GM12878 (cell line): ENCODE measurements around the gene KIR3DL1. TPM values are rescaled to one million over a fixed set of nuclear protein-coding genes. Genes with fewer than 3 reads are reported as not detected.

ENCODE experiments used
- ATAC-seq: fragments of 200-7000 bp; cut with Tn5 transposase; 3 replicates; pipeline ENCODE4 v1.9.1; 2020; ENCODE audit warnings: mild to moderate bottlenecking, moderate library complexity
- BruUV-seq: library from RNA; stranded (reverse); fragments of 400-500 nt; replicated peaks from 2 replicates; lab custom pipeline; 2021; lab: Mats Ljungman, UMichigan
- CTCF ChIA-PET: fragments of 300-600 bp; sonication (Branson Sonifier 250); formaldehyde crosslinking; extraction: SDS; loops from one replicate; lab custom pipeline; 2021; ENCODE audit warnings: inconsistent platforms; lab: Yijun Ruan, JAX
- POLR2A ChIA-PET: fragments of 350-600 bp; formaldehyde crosslinking; extraction: SDS; loops from one replicate; lab custom pipeline; 2021; ENCODE audit warnings: inconsistent platforms; lab: Charles Lee
- RAD21 ChIA-PET: fragments of 300-600 bp; sonication (Branson Sonifier 250); formaldehyde crosslinking; loops from one replicate; lab custom pipeline; 2023; ENCODE audit warnings: antibody characterized with exemption; ENCODE audit not compliant: unreplicated experiment; lab: Charles Lee
- SMC1A ChIA-PET: fragments of 300-600 bp; sonication (Branson Sonifier 250); formaldehyde crosslinking; loops from one replicate; lab custom pipeline; 2023; ENCODE audit not compliant: unreplicated experiment, uncharacterized antibody; lab: Charles Lee
- DNase-seq: peaks from one replicate; pipeline ENCODE4 v3.0.0-alpha.2; 2011; ENCODE audit warnings: low read depth, low spot score
- FAIRE-seq: peaks from 3 replicates; lab custom pipeline; 2011; peaks lifted over from hg19 to GRCh38; lab: Jason Lieb, UNC
- H2AFZ ChIP-seq: 2 replicates; pipeline ENCODE4 v1.6.0; 2011; ENCODE audit warnings: low read depth, low read length, control low read depth; ENCODE audit not compliant: control insufficient read depth
- H3K27ac ChIP-seq: 2 replicates; pipeline ENCODE4 v1.5.1; 2011; ENCODE audit warnings: control low read depth; ENCODE audit not compliant: control insufficient read depth, insufficient read depth
- H3K27me3 ChIP-seq, 2 experiments: replicated peaks in 1 of 2; 2 replicates each; pipeline versions ENCODE4 v1.6.0 to v1.6.1; 2011; ENCODE audit warnings: low read length in 1 of 2; ENCODE audit not compliant: control insufficient read depth in 2 of 2, insufficient read depth in 2 of 2
- H3K36me3 ChIP-seq, 2 experiments: 2 replicates each; pipeline ENCODE4 v1.5.1; 2011; ENCODE audit warnings: low read length in 1 of 2; ENCODE audit not compliant: control insufficient read depth in 2 of 2, insufficient read depth in 2 of 2
- H3K4me1 ChIP-seq: 2 replicates; pipeline ENCODE4 v1.6.1; 2011; ENCODE audit warnings: mild to moderate bottlenecking, low read length, moderate library complexity, mixed read lengths; ENCODE audit not compliant: control insufficient read depth, insufficient read depth
- H3K4me2 ChIP-seq: 2 replicates; pipeline ENCODE4 v1.6.0; 2011; ENCODE audit warnings: control low read depth; ENCODE audit not compliant: control insufficient read depth, insufficient read depth
- H3K4me3 ChIP-seq: fragments of 200-600 bp; sonication (generic); 2 replicates; pipeline ENCODE4 v1.5.1; 2016
- H3K79me2 ChIP-seq: 2 replicates; pipeline ENCODE4 v1.6.0; 2011; ENCODE audit warnings: low read length; ENCODE audit not compliant: control insufficient read depth, insufficient read depth
- H3K9ac ChIP-seq: 2 replicates; pipeline ENCODE4 v1.8.0; 2011; ENCODE audit warnings: low read length, control low read depth, mixed read lengths; ENCODE audit not compliant: control insufficient read depth, insufficient read depth
- H3K9me3 ChIP-seq: replicated peaks from 3 replicates; pipeline ENCODE4 v1.5.1; 2011; ENCODE audit warnings: mild to moderate bottlenecking, low read length; ENCODE audit not compliant: control insufficient read depth, insufficient read depth
- H4K20me1 ChIP-seq: 2 replicates; pipeline ENCODE4 v1.6.0; 2011; ENCODE audit not compliant: control insufficient read depth, insufficient read depth
- BACH1 ChIP-seq: fragments of 450-650 bp; IDR thresholded peaks from 2 replicates; pipeline ENCODE4 v1.6.1; 2017; ENCODE audit warnings: mild to moderate bottlenecking, borderline replicate concordance
- ETV6 ChIP-seq, 2 experiments: fragments of 450-650 bp in 1 of 2; IDR thresholded peaks in 1 of 2; conservative IDR thresholded peaks in 1 of 2; 2 replicates each; pipeline ENCODE4 v1.6.1; 2014; ENCODE audit warnings: antibody characterized with exemption in 1 of 2, borderline replicate concordance in 1 of 2, low read depth in 1 of 2, mild to moderate bottlenecking in 1 of 2, moderate library complexity in 1 of 2
- EZH2 ChIP-seq: IDR thresholded peaks from 2 replicates; pipeline ENCODE4 v1.6.1; 2012; ENCODE audit warnings: low read depth, mild to moderate bottlenecking, control low read depth, inconsistent platforms, low read length, borderline replicate concordance; ENCODE audit not compliant: control insufficient read depth
- GATAD2B ChIP-seq: fragments of 450-650 bp; conservative IDR thresholded peaks from 2 replicates; pipeline ENCODE4 v1.6.1; 2017; ENCODE audit warnings: low read depth, mild to moderate bottlenecking, moderate library complexity
- HCFC1 ChIP-seq: fragments of 150-350 bp; IDR thresholded peaks from 2 replicates; pipeline ENCODE4 v1.6.1; 2014; ENCODE audit warnings: low read length
- JUND ChIP-seq: IDR thresholded peaks from 2 replicates; pipeline ENCODE4 v1.6.1; 2012; ENCODE audit warnings: low read depth, mild to moderate bottlenecking, low read length, improper control_type of control experiment, moderate library complexity
- LARP7 ChIP-seq: fragments of 450-650 bp; IDR thresholded peaks from 2 replicates; pipeline ENCODE4 v1.6.1; 2017; ENCODE audit warnings: mild to moderate bottlenecking
- MAX ChIP-seq: IDR thresholded peaks from 2 replicates; pipeline ENCODE4 v1.6.1; 2012; ENCODE audit warnings: low read depth, low read length, improper control_type of control experiment
- NFXL1 ChIP-seq: fragments of 450-650 bp; IDR thresholded peaks from 2 replicates; pipeline ENCODE4 v1.6.1; 2017; ENCODE audit warnings: antibody characterized with exemption, mild to moderate bottlenecking, borderline replicate concordance
- PAX5 ChIP-seq: IDR thresholded peaks from 2 replicates; pipeline ENCODE4 v1.6.1; 2011; ENCODE audit warnings: low read depth, low read length, borderline replicate concordance
- POU2F2 ChIP-seq: IDR thresholded peaks from 3 replicates; pipeline ENCODE4 v1.6.1; 2011; ENCODE audit warnings: low read depth, mild to moderate bottlenecking, low read length, borderline replicate concordance
- RAD21 ChIP-seq: IDR thresholded peaks from 2 replicates; pipeline ENCODE4 v1.6.1; 2011; ENCODE audit warnings: mild to moderate bottlenecking, low read depth, low read length, moderate library complexity; ENCODE audit not compliant: insufficient read depth
- RELB ChIP-seq: fragments of 450-650 bp; IDR thresholded peaks from 2 replicates; pipeline ENCODE4 v1.6.1; 2017; ENCODE audit warnings: low read depth, mild to moderate bottlenecking, moderate library complexity
- RFX5 ChIP-seq: IDR thresholded peaks from 2 replicates; pipeline ENCODE4 v1.6.1; 2011; ENCODE audit warnings: low read depth, low read length, improper control_type of control experiment
- SMARCA5 ChIP-seq: fragments of 450-650 bp; IDR thresholded peaks from 2 replicates; pipeline ENCODE4 v1.6.1; 2017; ENCODE audit warnings: mild to moderate bottlenecking
- SREBF2 ChIP-seq: IDR thresholded peaks from 2 replicates; pipeline ENCODE4 v1.6.1; 2012; ENCODE audit warnings: mild to moderate bottlenecking, low read length
- TBL1XR1 ChIP-seq: IDR thresholded peaks from 2 replicates; pipeline ENCODE4 v1.6.1; 2012; ENCODE audit warnings: low read depth, low read length, improper control_type of control experiment
- USF2 ChIP-seq: IDR thresholded peaks from 2 replicates; pipeline ENCODE4 v1.6.1; 2011; ENCODE audit warnings: low read depth, low read length, improper control_type of control experiment, borderline replicate concordance
- YY1 ChIP-seq: IDR thresholded peaks from 2 replicates; pipeline ENCODE4 v1.6.1; 2011; ENCODE audit warnings: low read depth, mild to moderate bottlenecking, low read length
- ZNF217 ChIP-seq: fragments of 450-650 bp; IDR thresholded peaks from 2 replicates; pipeline ENCODE4 v1.6.1; 2017; ENCODE audit warnings: antibody characterized with exemption, mild to moderate bottlenecking
- WGBS: methylation state at CpG from one replicate; pipeline ENCODE4 v1.1.6; 2016; ENCODE audit warnings: low lambda C conversion rate; ENCODE audit not compliant: insufficient replicate concordance, insufficient coverage; ENCODE audit errors: missing lambda C conversion rate; 5-methylcytosine and 5-hydroxymethylcytosine counted together
- in situ Hi-C: fragments of 300-500 bp; cut with MboI; formaldehyde crosslinking; loops from 9 replicates; pipeline ENCODE4 v1.14.3; 2018; ENCODE audit warnings: mixed read lengths
- intact Hi-C: fragments of 100-400 bp; cut with micrococcal nuclease; formaldehyde crosslinking; loops from one replicate; pipeline ENCODE4 v1.14.2; 2022; ENCODE audit not compliant: unreplicated experiment
- polyA plus RNA-seq, 11 experiments: library from polyadenylated mRNA; depleted of rRNA in 4 of 11; unstranded in 6 of 11; stranded (reverse) in 5 of 11; fragments of >200 nt; fragmentation: Nextera tagmentation in 4 of 11; fragmentation: Illumina TruSeq in 1 of 11; extraction: Ambion mirVana in 4 of 11; extraction: Trizol in 1 of 11; gene quantifications; 1 replicate in 1 of 11; 2 replicates in 10 of 11; pipeline versions ENCODE4 v1.2.1 to v1.2.3, GENCODE V29; 2011 to 2016; ENCODE audit warnings: inconsistent platforms in 2 of 11, missing spikeins in 2 of 11, low read depth in 1 of 11
- total RNA-seq, 4 experiments: library from RNA; depleted of rRNA in 3 of 4; stranded (reverse); fragments of >200 nt in 3 of 4; fragmentation: Illumina TruSeq in 1 of 4; extraction: Trizol in 1 of 4; gene quantifications; 2 replicates each; pipeline versions ENCODE4 v1.2.1 to v1.2.3, GENCODE V29; 2013 to 2021

The KIR3DL1 gene
- total and polyA plus RNA-seq, 10 of the 15 experiments (the other 5 are each of a cell fraction or from before 2014, with no cell fraction given): 0.37 TPM; not detected in 9

- H3K9ac ChIP-seq: no peak overlapping the region
- no peak overlapping the region for H2AFZ ChIP-seq
- ChIA-PET SMC1A (no interaction called here), RAD21 (no interaction called here), POLR2A (no interaction called here), CTCF (no interaction called here)
- no peak overlapping the region for H3K4me3 ChIP-seq
- no TSS peak for BruUV-seq
- no peaks in the 10 kb centered on the region for H4K20me1 ChIP-seq
- FAIRE-seq: no peak
- in situ Hi-C loops (no loop called here), intact Hi-C loops (no loop called here)
- H3K27me3 ChIP-seq: no peaks in the 10 kb centered on the region
- H3K4me1 ChIP-seq: no peaks in the 10 kb centered on the region
- H3K9me3 ChIP-seq: no peaks in the 10 kb centered on the region
- ATAC-seq: no peak
- DNase-seq: no peak
- no peak overlapping the region for H3K4me2 ChIP-seq
- no peaks in the 10 kb centered on the region for H3K36me3 ChIP-seq
- WGBS: 34% methylated on average over 5 of the region's 5 CpGs
- H3K27ac ChIP-seq: no peak overlapping the region
- TF ChIP-seq RFX5: no peak
- TF ChIP-seq ETV6 (conservative IDR thresholded peaks at IDR 0.05 in 1 of 2, IDR thresholded peaks at IDR 0.05 in 1 of 2; ENCODE audit: borderline replicate concordance in 1 of 2, low read depth in 1 of 2): no peak
- no peak for TF ChIP-seq HCFC1
- no peak for TF ChIP-seq YY1
- TF ChIP-seq POU2F2: no peak
- TF ChIP-seq EZH2: no peak
- TF ChIP-seq USF2: no peak
- no peak for TF ChIP-seq SMARCA5
- TF ChIP-seq PAX5: no peak
- no peak for TF ChIP-seq RELB
- no peak for TF ChIP-seq TBL1XR1
- TF ChIP-seq MAX: no peak
- TF ChIP-seq LARP7: no peak
- no peak for TF ChIP-seq GATAD2B
- TF ChIP-seq ZNF217: no peak
- TF ChIP-seq JUND: no peak
- TF ChIP-seq RAD21: no peak
- no peak for TF ChIP-seq SREBF2
- TF ChIP-seq NFXL1: no peak
- no peak for TF ChIP-seq BACH1
- H3K79me2 ChIP-seq: no peaks in the 10 kb centered on the region
Observed at GRCh38 chr19:54790711-54791110, 25.6 kb upstream of the KIR3DL1 start.
